ENCODE measurements around the gene CHRNB1.

- TF ChIP-seq CTCF (IDR thresholded peaks at IDR 0.05), result no peak
- TF ChIP-seq POLR2A (IDR thresholded peaks at IDR 0.05), result no peak
- TF ChIP-seq POLR2AphosphoS5 (IDR thresholded peaks at IDR 0.05), result no peak
Measured at GRCh38 chr17:7501729-7502128, 56.9 kb downstream of the CHRNB1 start.
